Mesendoderm (in vitro differentiated cells): ENCODE measurements around the gene FOXJ3.

Experiments
- DNase-seq: peaks from one replicate; pipeline ENCODE4 v3.0.0; 2013
- H2AK5ac ChIP-seq: 2 replicates; pipeline ENCODE4 v1.6.1; 2013; ENCODE audit warnings: low read length, inconsistent platforms
- H2BK120ac ChIP-seq: 2 replicates; pipeline ENCODE4 v1.6.1; 2013; ENCODE audit warnings: low read depth, mild to moderate bottlenecking, low read length, moderate library complexity, mixed read lengths
- H2BK15ac ChIP-seq: replicated peaks from 2 replicates; pipeline ENCODE4 v1.6.1; 2013; ENCODE audit warnings: low read depth, mild to moderate bottlenecking, moderate library complexity
- H2BK5ac ChIP-seq: 2 replicates; pipeline ENCODE4 v1.6.1; 2013; ENCODE audit warnings: low read length, inconsistent platforms
- H3K18ac ChIP-seq: 2 replicates; pipeline ENCODE4 v1.6.1; 2013; ENCODE audit warnings: mild to moderate bottlenecking, low read length, mixed read lengths
- H3K23ac ChIP-seq: one replicate; pipeline ENCODE4 v1.6.1; 2013; ENCODE audit warnings: low read length
- H3K27ac ChIP-seq: 2 replicates; pipeline ENCODE4 v1.5.1; 2013; ENCODE audit warnings: low read depth, mild to moderate bottlenecking, inconsistent platforms, low read length, moderate library complexity
- H3K27me3 ChIP-seq: 2 replicates; pipeline ENCODE4 v1.6.1; 2013; ENCODE audit warnings: low read length, control low read depth, mild to moderate bottlenecking, inconsistent platforms; ENCODE audit not compliant: insufficient read depth, poor library complexity
- H3K36me3 ChIP-seq: 2 replicates; pipeline ENCODE4 v1.6.1; 2013; ENCODE audit warnings: low read length, inconsistent platforms; ENCODE audit not compliant: control insufficient read depth, insufficient read depth
- H3K4ac ChIP-seq: one replicate; pipeline ENCODE4 v1.6.1; 2013; ENCODE audit warnings: low read depth, mild to moderate bottlenecking, low read length, moderate library complexity
- H3K4me1 ChIP-seq: 2 replicates; pipeline ENCODE4 v1.6.1; 2013; ENCODE audit warnings: low read depth, low read length, inconsistent platforms; ENCODE audit not compliant: control insufficient read depth
- H3K4me2 ChIP-seq: 2 replicates; pipeline ENCODE4 v1.6.1; 2013; ENCODE audit warnings: low read length
- H3K4me3 ChIP-seq: 2 replicates; pipeline ENCODE4 v1.5.1; 2013; ENCODE audit warnings: mild to moderate bottlenecking, low read length
- H3K56ac ChIP-seq: one replicate; pipeline ENCODE4 v1.6.1; 2013; ENCODE audit warnings: low read length
- H3K79me1 ChIP-seq: 2 replicates; pipeline ENCODE4 v1.6.1; 2013; ENCODE audit warnings: low read length, inconsistent platforms
- H3K79me2 ChIP-seq: 2 replicates; pipeline ENCODE4 v1.6.1; 2013; ENCODE audit warnings: mild to moderate bottlenecking, low read length; ENCODE audit not compliant: control insufficient read depth, insufficient read depth
- H3K9ac ChIP-seq: 2 replicates; pipeline ENCODE4 v1.6.1; 2013; ENCODE audit warnings: low read length, inconsistent platforms
- H4K5ac ChIP-seq: one replicate; pipeline ENCODE4 v1.6.1; 2013; ENCODE audit warnings: low read length
- H4K8ac ChIP-seq: one replicate; pipeline ENCODE4 v1.6.1; 2013; ENCODE audit warnings: low read depth, mild to moderate bottlenecking, control low read depth, low read length, moderate library complexity
- WGBS: extraction: QIAGEN DNeasy Blood & Tissue Kit; methylation state at CpG from one replicate; pipeline ENCODE4 v1.1.7; 2013; ENCODE audit warnings: low lambda C conversion rate, missing lambda C conversion rate; ENCODE audit not compliant: insufficient coverage; ENCODE audit errors: extremely low coverage; 5-methylcytosine and 5-hydroxymethylcytosine counted together

FOXJ3 gene

GRCh38 chr1:42183210-42183956, 151.7 kb downstream of the FOXJ3 start:
- peak; percentile 55 for DNase-seq
- H4K5ac ChIP-seq, result no peak overlapping the region
- H2AK5ac ChIP-seq, result no peak overlapping the region
- peaks cover 2% of the 10 kb centered on the region for H3K36me3 ChIP-seq
- no peak overlapping the region for H3K56ac ChIP-seq
- no peak overlapping the region for H2BK15ac ChIP-seq
- whole genome bisulfite sequencing, result no CpG with 5 or more reads among the region's 7 CpGs
- no peak overlapping the region for H3K23ac ChIP-seq
- no peak overlapping the region for H4K8ac ChIP-seq
- H3K4ac ChIP-seq, result no peak overlapping the region
- H3K4me3 ChIP-seq, result no peak overlapping the region
- no peaks in the 10 kb centered on the region for H3K79me1 ChIP-seq
- H3K27ac ChIP-seq, result no peak overlapping the region
- H3K9ac ChIP-seq, result no peak overlapping the region
- H3K4me1 ChIP-seq, result peaks cover 3% of the 10 kb centered on the region
- H3K4me2 ChIP-seq, result no peak overlapping the region
- H2BK5ac ChIP-seq, result no peak overlapping the region
- H3K18ac ChIP-seq, result no peak overlapping the region
- H3K79me2 ChIP-seq, result no peaks in the 10 kb centered on the region
- no peak overlapping the region for H2BK120ac ChIP-seq
- H3K27me3 ChIP-seq, result no peaks in the 10 kb centered on the region

DNA sequence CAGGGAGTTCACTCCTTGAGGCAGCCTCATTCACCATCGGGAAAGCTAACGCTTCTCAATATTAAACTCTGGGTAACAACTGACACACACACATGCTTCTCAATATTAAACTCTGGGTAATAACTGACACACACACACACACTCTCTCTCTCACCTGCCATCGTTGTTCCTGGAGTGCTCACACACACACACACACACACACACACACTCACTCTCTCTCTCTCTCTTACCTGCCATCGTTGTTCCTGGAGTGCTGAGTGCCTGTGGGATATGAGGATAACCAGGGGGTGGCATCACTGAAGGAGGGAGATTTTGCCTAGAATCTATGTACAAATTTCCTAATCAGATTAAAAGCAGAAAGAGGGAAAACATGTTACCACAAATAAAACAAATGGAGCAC, 153.3 kb downstream of the FOXJ3 start:
- H3K36me3 ChIP-seq, result peaks cover 2% of the 10 kb centered on the region
- H3K4me3 ChIP-seq, result no peak overlapping the region
- H3K79me2 ChIP-seq, result no peaks in the 10 kb centered on the region
- no peak for DNase-seq
- H3K9ac ChIP-seq, result no peak overlapping the region
- WGBS, result no CpG with 5 or more reads among the region's 4 CpGs
- H2AK5ac ChIP-seq, result no peak overlapping the region
- no peak overlapping the region for H3K18ac ChIP-seq
- no peak overlapping the region for H3K4ac ChIP-seq
- no peaks in the 10 kb centered on the region for H3K27me3 ChIP-seq
- no peak overlapping the region for H3K56ac ChIP-seq
- no peak overlapping the region for H2BK120ac ChIP-seq
- no peak overlapping the region for H3K23ac ChIP-seq
- no peak overlapping the region for H2BK5ac ChIP-seq
- no peak overlapping the region for H4K8ac ChIP-seq
- H3K27ac ChIP-seq, result no peak overlapping the region
- no peak overlapping the region for H2BK15ac ChIP-seq
- no peak overlapping the region for H3K4me2 ChIP-seq
- peaks cover 3% of the 10 kb centered on the region for H3K4me1 ChIP-seq
- H4K5ac ChIP-seq, result no peak overlapping the region
- H3K79me1 ChIP-seq, result no peaks in the 10 kb centered on the region

DNA sequence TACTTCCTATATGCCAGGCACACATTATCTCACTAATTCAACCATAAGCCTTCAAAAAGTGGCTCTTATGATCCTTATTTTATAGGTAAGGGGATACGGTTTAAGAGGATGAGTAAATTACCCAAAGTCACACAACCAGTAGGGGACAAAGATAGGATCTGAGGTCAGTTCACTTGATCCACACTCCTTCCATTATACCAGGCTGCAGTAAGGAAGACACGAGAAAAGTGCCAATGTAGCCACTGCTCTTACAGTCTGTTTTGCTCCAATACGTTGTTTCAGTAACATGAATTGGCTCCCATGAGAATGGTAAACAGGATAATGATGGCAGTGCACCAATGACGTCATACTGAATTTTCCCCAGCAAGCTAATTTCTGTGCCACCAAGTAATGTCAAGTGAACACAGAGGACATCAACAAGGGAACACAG, 155.1 kb downstream of the FOXJ3 start:
- H3K4me1 ChIP-seq, result peaks cover 3% of the 10 kb centered on the region
- no peak overlapping the region for H3K27ac ChIP-seq
- no peak overlapping the region for H3K23ac ChIP-seq
- H2BK5ac ChIP-seq, result no peak overlapping the region
- no peak overlapping the region for H4K5ac ChIP-seq
- no peak overlapping the region for H2AK5ac ChIP-seq
- no peak overlapping the region for H2BK15ac ChIP-seq
- no peak overlapping the region for H4K8ac ChIP-seq
- H3K4ac ChIP-seq, result no peak overlapping the region
- H3K36me3 ChIP-seq, result peaks cover 2% of the 10 kb centered on the region
- no peak overlapping the region for H3K4me2 ChIP-seq
- no peaks in the 10 kb centered on the region for H3K27me3 ChIP-seq
- no peak for DNase-seq
- no peaks in the 10 kb centered on the region for H3K79me2 ChIP-seq
- no peak overlapping the region for H3K18ac ChIP-seq
- H2BK120ac ChIP-seq, result no peak overlapping the region
- no CpG with 5 or more reads among the region's 4 CpGs for WGBS
- no peak overlapping the region for H3K4me3 ChIP-seq
- no peak overlapping the region for H3K9ac ChIP-seq
- no peaks in the 10 kb centered on the region for H3K79me1 ChIP-seq
- H3K56ac ChIP-seq, result no peak overlapping the region

DNA sequence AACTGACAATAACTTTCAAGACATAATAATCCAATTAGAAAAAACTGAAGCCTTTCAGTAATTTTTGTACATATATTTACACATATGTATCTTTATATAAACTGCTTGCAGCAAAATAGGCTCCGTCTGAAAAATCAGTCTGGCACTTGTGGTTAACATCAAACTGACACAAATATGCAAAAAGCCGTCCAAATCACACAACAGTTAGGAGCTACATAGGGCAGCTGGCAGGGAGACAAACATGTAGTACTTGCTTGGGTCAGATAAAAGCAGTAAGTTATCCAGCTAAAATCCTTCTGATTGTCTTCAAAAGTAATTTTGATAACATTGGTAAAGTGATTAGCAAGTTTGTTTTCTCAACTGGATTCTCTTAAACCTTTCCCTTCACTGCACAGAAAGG, 155.8 kb downstream of the FOXJ3 start:
- H3K36me3 ChIP-seq, result peaks cover 2% of the 10 kb centered on the region
- no peak overlapping the region for H4K8ac ChIP-seq

GRCh38 chr1:42178249-42178648, 156.8 kb downstream of the FOXJ3 start:
- Histone ChIP-seq H3K18ac (no peak overlapping the region), H3K9ac (no peak overlapping the region), H3K4ac (no peak overlapping the region), H3K4me1 (peaks cover 3% of the 10 kb centered on the region), H2AK5ac (no peak overlapping the region), H3K4me3 (no peak overlapping the region), H3K79me1 (no peaks in the 10 kb centered on the region), H3K56ac (no peak overlapping the region), H3K36me3 (peaks cover 2% of the 10 kb centered on the region), H3K27ac (no peak overlapping the region), H4K8ac (no peak overlapping the region), H2BK15ac (no peak overlapping the region), H3K27me3 (no peaks in the 10 kb centered on the region), H2BK5ac (no peak overlapping the region), H3K79me2 (no peaks in the 10 kb centered on the region), H3K4me2 (no peak overlapping the region), H4K5ac (no peak overlapping the region), H2BK120ac (no peak overlapping the region), H3K23ac (no peak overlapping the region)
- no CpG with 5 or more reads among the region's 3 CpGs for whole genome bisulfite sequencing
- DNase-seq, result peak; percentile 71

More for the DNA sequence above, 155.8 kb downstream of the FOXJ3 start:
- Histone ChIP-seq H3K4me1 (peaks cover 3% of the 10 kb centered on the region), H3K9ac (no peak overlapping the region), H3K27ac (no peak overlapping the region), H3K4me2 (no peak overlapping the region), H2BK120ac (no peak overlapping the region), H3K18ac (no peak overlapping the region), H4K5ac (no peak overlapping the region), H3K79me1 (no peaks in the 10 kb centered on the region), H3K27me3 (no peaks in the 10 kb centered on the region), H2BK15ac (no peak overlapping the region), H3K23ac (no peak overlapping the region), H2BK5ac (no peak overlapping the region), H3K79me2 (no peaks in the 10 kb centered on the region), H3K4ac (no peak overlapping the region), H3K4me3 (no peak overlapping the region), H3K56ac (no peak overlapping the region), H2AK5ac (no peak overlapping the region)
- no CpG with 5 or more reads among the region's 2 CpGs for WGBS
- DNase-seq, result no peak

DNA sequence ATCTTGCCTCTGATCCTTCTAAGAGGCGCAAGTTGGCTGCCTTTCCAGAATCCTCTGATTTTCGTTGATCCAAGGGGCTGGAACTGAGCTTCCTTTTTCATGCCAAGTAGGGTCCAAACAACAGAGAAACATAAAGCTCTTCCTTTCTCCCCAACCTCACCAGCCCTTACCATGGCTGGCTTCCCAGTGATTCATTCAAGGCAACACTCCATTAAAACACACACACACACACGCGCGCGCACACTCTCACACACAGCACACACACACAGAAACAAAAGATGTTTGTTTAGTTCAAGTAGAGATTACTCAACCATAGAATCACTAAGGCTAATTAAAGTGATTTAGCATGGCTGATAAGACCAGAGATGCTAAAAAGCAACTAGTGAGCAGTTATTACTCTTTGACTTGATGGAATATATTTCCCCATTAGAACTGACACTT, 157.5 kb downstream of the FOXJ3 start:
- Histone ChIP-seq H2BK120ac (no peak overlapping the region), H2BK15ac (no peak overlapping the region), H3K18ac (no peak overlapping the region), H3K27ac (peak overlapping the region; percentile 6), H3K4ac (no peak overlapping the region), H4K5ac (no peak overlapping the region), H3K4me1 (peaks cover 3% of the 10 kb centered on the region), H3K27me3 (no peaks in the 10 kb centered on the region), H2BK5ac (no peak overlapping the region), H3K23ac (no peak overlapping the region), H3K9ac (no peak overlapping the region), H3K56ac (no peak overlapping the region), H3K79me1 (no peaks in the 10 kb centered on the region), H4K8ac (no peak overlapping the region), H2AK5ac (no peak overlapping the region), H3K4me2 (no peak overlapping the region), H3K36me3 (peaks cover 2% of the 10 kb centered on the region), H3K4me3 (no peak overlapping the region), H3K79me2 (no peaks in the 10 kb centered on the region)
- DNase-seq, result no peak
- no CpG with 5 or more reads among the region's 6 CpGs for WGBS
